GM21390 (cell line): ENCODE measurements around the gene RBM19.

Source experiments
- ATAC-seq: cut with Tn5 transposase; IDR thresholded peaks from one replicate; pipeline ENCODE4 v1.9.1; 2021; ENCODE audit not compliant: unreplicated experiment

The RBM19 gene

DNA sequence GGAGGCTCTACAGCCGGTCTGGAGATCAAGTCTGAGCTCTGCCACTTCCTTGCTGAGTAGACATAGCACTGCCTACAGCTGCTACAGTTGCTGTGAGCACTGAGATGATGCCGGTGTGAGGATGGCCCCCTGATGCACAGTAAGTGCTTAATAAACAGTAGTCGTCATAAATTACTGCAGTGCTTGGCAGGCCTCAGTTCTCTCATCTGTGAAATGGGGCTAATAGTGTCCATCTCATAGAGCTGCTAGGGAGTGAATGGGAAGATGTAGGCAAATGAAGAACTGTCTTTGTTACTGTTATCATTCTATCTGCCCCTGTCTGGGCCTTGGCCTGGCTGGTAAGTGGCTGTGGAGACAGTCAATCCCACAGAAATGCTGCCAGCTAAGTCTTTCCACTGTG lies 124.3 kb downstream of the RBM19 start:
- no peak for ATAC-seq

DNA sequence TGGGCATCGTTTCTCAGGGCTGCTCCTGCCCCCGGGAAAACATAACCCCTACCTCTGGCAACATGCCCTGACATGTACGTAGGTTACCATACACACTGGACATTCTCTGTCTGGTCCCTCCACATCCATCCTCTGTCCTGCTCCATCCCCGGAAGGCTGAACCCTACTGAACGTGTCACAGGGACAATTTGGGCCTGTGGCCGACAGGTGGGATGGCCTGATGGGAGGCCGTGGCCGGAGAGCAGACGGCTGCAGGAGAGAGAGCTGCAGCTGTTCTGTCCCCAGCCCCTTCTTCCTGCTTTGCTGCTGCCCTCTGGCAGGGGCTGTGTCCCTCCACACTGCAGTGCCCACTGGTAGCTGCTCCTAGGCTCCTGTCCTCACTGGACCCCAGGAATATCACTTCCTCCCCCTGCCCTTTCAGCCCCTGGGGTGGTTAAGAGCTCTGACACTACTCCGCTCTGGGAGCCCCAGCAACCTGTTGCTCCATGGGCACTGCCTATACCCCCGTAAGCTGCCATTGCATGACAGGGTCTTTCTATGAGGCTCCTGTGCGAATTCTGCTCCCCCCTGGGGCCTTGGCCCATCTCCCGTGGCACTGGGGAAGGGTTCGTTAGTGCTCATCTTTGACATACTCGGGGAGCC lies 125.6 kb downstream of the RBM19 start:
- no peak for ATAC-seq

DNA sequence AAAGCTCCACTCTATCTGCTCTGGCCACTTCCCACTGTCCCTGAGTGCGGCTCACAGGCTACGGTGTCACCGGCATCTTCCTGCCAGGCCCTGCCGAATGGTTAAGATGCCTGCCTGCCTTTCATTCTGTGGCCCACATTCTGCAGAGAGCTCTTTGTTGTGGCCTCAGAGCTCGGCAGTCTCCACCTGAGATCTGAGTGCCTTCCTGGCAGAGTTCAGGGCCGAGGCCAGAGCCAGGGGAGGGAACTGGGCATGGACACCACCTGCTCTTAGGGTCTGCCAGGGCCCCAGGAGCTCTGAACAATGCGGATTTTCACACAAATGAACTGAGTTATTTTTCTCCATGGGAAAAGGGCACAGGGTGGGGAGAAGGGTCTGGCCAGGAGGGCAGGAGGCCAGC lies 127.2 kb downstream of the RBM19 start:
- no peak for ATAC-seq

DNA sequence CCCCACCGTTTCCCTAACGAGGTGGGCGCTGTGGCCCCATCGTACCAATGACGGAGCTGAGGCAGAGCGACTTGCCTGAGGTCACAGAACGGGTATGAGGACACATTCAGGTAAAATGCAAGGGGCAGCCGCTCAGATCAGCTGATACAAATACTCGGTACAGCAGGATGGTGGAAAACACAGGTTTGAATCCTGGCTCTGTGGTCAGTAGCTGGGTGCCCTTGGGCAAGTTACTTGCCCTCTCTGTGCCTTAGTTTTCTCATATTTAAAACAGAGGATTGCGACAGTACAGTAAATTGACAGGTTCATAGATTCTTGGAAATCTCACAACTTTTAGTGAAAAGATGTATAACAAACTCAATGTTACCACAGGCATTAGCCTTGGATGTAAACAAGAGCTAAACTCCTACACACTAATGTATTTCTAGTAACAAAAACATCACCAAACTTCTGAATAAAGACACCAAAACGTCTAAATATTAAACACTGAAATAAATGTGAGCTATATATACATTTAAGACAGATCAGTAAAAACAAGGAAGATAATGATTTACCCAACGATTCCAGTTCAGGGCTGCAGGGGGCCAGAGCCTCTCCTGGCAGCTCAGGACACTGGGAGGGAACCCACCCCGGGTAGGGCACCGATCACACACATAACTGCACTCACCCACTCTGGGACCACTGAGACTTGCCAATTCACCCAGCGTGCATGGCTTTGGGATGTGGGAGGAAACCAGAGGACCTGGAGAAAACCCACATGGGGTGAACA lies 128.4 kb downstream of the RBM19 start:
- no peak for ATAC-seq

DNA sequence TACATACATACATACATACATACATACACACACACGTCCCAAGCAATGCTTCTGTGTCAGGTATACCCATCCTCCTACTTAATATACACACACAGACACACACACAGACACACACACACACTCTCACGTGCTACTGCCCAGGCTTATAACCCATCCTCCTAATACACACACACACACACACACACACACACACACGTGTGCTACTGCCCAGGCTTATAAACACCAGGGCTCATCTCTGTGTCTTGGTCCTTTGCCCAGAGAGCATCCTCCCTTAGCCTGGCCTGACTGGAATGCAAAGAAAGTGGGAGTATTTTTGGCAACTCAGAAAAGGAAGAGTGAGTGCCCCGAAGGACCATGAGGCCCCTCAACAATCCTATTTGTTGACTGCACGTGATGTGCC lies 129.0 kb downstream of the RBM19 start:
- no peak for ATAC-seq

DNA sequence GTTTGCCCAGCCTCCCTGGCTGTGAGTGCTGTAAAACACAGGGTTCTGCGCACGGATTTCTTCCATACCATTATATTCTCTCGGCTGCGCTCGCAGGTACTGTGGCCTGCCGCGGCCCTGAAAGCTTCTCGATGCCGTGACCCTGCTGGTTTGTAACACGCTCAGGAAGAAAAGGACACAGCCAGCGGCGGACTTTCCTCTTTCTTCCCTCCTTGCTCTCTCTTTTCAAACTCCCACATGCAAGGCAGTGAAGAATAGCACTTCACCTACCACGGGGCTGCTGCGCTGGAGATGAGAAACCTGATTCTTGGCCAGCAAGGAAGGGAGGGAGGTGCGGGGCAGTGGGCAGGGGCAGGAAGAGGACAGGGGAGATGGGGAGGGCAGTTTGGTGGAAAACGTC lies 130.2 kb downstream of the RBM19 start:
- no peak for ATAC-seq

DNA sequence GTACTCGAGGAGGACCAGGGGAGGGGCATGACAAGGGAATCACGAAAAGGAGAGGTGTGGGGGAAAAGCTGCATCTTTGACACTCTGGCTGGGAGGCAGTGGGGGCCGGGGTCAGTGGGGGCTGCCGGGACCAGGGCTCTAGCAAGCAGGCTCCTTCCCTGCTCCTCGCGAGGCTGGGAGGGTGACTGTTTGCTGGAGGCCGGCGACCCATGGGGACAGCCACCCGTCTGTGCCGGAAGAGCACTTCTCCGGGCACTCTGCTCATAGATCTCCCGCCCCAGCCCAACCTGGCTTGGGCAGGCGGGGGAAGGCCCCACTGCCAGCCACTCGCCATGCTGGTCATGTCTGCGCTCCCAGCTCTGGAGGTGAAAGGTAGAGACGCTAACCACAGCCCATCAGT lies 130.7 kb downstream of the RBM19 start:
- no peak for ATAC-seq

DNA sequence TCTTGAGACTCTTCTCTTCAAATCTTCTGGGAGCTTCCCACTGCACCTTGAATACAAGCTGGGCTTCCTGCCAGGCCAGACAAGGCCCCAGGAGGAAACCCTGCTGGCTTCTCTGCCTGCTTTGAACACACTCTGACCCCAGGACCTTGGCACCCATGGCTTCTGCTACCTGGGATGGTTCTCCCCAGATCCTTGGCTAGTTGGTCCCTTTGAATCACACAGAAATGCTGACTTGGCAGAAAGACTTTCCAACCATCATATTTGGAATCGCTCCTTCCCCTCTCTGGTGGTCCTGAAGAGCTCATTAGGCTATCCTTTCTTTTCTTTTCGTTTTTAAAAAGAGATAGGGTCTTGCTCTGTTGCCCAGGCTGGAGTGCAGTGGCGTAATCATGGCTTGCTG lies 132.7 kb downstream of the RBM19 start:
- ATAC-seq = no peak

DNA sequence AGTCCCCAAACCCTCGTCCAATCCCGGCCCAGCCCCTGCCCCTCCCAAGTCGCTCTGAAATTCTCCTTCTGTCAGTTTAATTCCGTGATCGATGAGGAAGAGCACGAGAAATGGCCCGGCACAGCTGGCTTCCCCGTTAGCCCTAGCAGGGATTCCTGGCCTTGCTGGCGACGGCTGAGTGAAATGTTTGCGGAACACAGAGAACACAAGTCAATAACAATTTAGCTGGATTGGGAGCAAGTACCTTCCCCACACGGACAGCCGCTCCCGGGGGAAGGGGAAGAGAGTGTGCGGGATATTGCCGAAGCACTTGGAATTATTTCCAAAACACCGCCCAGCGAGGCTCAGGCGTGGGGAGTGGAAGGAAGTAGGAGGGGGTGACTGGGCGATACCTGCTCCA lies 134.6 kb downstream of the RBM19 start:
- no peak for ATAC-seq

DNA sequence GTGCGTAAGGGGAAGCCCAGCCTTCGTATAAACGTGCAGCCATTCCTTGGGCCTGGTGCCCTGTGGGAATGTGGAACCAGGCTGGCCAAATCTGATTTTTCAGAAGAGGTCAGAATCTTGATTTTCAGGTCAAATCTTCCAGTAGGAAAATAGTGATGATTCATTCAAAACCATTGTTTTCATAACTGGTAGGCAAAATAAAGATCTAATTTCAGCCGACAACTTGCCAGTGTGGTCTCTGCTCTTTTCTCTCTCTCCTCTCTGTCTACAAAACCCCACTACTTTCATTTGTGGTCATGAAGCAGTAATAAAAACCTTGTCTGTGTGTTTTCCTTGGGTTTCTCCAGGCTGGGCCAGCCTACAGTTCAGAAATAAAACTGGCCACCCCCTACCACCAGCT lies 135.1 kb downstream of the RBM19 start:
- ATAC-seq = no peak

DNA sequence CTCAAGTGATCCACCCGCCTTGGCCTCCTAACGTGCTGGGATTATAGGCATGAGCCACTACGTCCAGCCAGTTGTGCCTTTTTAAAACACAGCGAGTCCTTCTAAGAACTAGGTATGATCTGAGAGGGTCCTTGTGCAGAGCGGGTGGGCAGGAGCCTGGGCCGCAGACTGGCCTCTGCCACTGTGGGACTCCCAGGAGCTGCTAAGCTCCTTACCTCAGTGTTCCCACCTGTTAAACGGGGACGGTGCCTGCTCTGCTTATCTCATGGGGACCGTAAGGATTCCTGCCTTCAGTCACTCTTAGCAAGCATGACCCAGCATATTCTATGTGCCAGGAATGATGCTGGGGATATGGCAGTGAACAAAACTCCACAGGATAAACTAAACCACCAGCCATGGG lies 136.9 kb downstream of the RBM19 start:
- ATAC-seq = no peak

DNA sequence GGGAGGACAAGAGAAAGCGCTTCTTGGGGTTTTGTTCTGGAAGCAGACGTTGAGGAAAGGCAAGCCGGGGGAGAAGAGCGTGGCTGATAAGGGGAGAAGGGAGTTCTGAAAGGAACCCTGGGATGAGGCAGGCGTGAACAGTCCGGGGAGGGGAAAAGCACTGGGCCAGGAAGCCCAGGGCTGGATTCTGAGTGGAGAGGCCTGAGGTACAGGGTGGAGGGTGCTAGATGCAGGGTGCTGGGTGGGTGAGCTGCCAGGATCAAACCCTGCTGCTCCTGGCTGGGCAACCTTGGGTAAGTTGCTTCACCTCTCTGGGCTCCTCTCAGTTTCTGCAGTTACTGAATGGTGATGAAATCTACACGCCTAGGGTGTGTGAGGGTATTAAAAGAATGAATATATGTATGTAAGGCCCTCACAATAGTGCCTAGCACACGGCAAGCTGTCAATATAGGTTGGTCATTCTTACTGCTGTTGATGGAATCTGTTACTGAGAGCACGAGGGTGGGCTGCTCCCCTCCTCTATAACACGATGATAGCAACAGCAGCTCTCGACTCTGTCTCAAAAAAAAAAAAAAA lies 138.5 kb downstream of the RBM19 start:
- no peak for ATAC-seq

DNA sequence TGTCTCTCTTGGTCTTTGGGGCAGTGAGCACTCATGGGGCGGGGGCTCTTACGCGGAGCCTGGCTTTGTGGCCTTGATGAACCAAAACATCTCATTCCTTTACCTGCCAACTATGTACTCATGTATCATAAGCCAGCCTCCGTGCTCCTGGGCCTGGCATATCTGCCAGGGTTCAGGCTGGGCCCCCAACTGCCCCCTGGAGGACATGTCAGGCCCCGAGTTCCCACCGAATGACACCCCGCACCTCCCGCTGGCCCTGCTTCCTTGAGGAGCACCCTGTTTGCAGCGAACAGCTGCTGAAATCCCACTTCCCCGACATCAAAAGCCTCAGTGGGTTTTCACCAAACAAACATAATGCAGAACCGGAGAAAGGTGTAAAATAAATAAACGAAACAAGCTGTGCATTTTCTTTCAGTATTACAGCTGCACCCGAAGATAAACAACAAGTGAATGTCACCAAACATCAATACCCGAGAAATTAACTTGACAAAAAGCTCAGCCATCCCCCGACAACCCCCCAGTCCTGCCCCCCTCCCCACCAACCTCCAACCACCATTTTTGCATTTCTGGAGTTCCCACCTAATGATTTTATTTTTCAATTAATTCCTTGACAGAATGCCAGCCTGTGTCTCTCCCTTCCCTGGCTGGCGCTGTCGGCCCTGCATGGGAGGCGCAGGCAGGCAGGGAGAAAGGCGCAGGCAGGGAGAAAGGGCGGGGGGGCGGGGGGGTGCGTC lies 139.2 kb downstream of the RBM19 start:
- ATAC-seq = no peak

DNA sequence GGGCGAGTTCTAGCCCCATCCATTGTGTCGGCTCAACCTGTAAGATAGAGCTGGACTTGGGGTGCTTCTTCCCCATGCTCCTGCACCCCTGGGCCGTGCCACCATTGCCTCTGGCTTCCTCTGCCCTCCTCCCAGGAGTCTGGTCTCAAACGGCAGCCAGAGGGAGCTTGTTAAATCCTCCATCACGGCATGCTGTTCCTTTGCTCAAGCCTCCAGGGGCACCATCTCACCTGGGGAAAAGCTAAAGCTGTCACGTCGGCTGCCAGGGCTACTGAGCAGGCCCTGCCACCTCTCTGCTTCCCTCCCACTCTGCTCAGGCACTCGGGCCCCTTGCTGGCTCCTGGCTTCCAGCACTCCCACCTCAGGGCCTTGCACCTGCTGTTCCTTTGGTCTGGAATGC lies 140.4 kb downstream of the RBM19 start:
- ATAC-seq = no peak

DNA sequence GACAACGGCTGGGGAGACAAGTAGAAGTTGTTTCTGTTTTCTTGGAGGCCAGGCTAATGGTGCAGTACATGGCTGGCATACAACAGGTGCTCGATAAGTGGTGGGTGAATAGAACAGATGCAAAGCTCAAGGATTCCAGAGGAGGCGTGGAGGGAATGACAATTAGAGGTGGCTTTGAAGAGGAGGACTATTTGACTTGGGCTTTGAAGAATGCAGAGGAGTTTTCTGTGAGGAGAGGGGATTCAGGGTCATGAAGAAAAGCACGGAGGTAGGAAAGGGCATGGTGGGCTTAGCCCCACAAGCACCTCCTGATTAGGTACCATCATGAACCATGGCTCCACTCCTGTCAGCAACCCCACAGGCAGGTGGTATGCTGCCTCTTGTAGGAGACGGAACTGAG lies 142.3 kb downstream of the RBM19 start:
- no peak for ATAC-seq

DNA sequence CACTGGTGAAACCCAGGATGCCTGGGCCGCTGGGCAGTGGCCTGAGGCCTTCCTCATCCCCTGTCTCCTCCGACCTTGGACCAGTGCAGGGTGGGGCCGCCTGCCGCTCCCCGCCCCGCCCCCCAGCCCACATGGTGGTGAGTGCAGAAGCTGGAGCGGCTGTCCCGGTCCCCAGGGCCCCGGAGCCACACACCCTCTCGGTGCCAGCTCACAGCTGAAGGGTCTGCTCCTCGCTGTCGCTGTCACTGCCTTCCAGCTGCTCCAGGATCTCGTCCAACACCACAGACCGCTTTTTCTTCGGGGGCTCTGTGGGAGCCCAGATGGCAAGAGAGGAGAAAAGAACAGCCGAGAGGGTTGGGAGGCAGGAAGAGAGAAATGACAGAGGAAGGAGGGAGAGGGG lies 143.1 kb downstream of the RBM19 start:
- ATAC-seq = no peak

DNA sequence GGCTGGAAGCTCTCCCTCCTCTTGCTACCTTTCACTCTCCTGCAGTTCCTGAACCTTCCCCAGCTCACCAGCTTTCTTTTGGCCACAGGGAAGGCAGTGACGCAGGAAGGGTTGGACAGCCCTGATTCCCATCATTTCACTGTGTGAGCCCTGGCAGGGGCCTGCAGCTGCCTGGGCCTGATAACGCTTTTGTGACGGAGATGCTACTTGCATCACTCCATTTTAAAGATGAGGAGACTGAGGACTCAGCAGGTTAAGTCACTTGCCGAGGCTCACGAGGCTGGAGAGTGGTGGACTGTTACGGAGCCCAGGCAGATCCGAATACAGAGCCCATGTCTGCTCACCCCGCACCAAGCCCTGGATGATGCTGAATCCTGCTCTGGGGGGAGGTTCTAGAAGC lies 145.3 kb downstream of the RBM19 start:
- ATAC-seq = no peak

DNA sequence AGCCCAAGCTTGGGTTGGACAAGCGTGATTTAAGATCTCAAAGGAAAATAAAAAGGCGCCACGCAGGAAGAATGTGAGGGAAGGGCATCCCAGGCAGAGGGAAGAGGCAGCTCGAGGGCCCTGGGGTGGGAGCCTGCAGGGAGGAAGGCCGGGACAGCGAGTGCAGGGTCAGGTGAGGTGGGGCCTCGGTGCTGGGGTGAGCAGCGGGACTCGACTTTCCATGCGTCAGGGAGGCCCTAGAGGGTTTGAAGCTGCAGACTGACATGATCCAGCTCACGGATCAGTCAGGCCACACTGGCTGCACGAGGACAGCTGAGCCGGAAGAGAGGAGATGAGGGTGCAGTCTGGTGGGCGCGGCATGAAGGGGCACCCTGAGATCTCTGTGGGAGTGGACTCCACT lies 145.8 kb downstream of the RBM19 start:
- no peak for ATAC-seq

DNA sequence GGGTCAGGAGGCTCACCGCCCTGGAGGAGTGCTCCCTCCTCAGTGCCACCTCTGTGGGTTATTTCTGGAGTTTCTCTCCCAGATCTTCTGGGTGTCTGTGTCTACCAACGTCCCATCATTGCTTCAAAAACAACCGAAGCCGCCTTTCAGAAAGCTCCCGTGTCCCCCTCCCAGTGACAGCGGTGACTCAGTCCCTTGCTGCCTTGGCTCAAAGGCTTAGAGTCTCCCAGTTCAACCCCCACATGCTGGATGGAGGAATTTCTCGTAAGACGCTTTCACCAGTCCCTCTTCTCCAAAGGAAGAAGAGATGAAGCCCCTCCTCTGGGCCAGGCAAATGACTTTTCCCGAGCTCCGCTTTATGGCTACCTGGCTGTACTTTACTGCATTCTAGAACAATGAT lies 146.6 kb downstream of the RBM19 start:
- ATAC-seq = no peak

DNA sequence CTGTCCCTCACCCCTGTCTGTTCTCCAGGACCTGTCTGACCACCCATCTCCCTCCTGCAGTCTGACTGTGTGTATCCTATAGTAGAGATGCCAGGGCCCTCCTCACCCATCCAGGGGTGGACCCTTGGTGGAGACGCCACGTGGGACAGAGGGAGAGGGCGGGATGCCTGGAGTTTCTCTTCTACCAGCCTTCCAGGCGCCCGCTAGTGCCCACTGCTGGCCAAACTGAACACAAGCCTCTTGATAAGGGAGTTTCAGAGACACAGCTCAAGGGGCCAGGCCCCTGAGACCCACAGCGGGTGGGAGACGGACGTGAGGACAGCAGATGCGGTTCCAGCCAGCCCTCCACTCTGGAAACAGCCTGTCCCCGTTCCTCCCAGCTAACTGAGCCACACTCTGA lies 147.3 kb downstream of the RBM19 start:
- no peak for ATAC-seq

DNA sequence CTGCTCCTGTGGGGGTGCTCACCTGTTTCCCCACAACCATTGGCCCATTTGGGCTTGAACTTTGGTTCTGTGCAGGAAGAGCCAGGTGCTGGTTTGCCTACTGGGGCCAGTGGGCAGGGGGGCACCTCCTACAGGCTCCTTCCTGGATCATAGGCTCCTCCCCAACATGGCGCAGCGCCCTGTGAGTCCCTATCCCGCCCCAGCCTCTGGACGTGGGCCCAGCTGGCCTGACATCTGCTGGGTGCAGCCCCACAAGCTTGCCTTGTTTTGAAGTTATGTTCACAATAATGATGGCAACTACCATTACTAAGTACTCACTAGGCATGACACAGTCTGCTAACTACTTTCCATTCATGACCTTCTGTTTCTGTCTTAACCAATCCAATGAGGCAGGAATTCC lies 147.8 kb downstream of the RBM19 start:
- ATAC-seq = no peak

DNA sequence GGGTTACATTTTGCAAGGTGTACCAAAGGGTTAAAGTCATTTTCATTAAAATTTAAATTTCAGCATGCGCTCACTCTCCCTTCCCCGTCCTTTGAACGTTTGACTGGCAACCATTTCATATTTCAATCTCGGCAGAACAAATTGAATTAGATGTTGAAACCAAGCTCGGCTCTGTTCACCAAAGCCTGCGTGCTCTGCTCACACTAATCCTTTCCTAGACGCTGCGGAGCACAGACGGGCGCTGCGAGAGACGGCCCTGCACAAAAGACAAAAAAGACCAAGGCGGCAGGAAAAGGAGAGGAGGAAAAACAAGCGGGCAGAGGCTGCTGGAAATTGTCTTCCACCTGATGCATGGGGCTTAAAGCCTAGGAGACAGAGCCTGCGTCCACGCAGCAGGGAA lies 149.3 kb downstream of the RBM19 start:
- ATAC-seq = no peak
